Liver (tissue), 3 donors: ENCODE results near the gene P3H4.

Experiments used
- EGR1 ChIP-seq, 2 donors: IDR thresholded peaks; 2 replicates each; pipeline ENCODE4 v1.6.1; 2016 to 2018; ENCODE audit warnings: antibody characterized with exemption in 2 of 2, low read depth in 2 of 2
- GABPA ChIP-seq, 2 donors: IDR thresholded peaks in 1 of 2; conservative IDR thresholded peaks in 1 of 2; 2 replicates each; pipeline ENCODE4 v1.6.1; 2016; ENCODE audit warnings: antibody characterized with exemption in 2 of 2, mild to moderate bottlenecking in 1 of 2, moderate library complexity in 1 of 2
- HNF4A ChIP-seq, 2 donors: conservative IDR thresholded peaks; 2 replicates each; pipeline ENCODE4 v1.6.1; 2016; ENCODE audit warnings: antibody characterized with exemption in 2 of 2, mild to moderate bottlenecking in 2 of 2
- RAD21 ChIP-seq, 2 donors: IDR thresholded peaks; 2 replicates each; pipeline ENCODE4 v1.6.1; 2016; ENCODE audit warnings: antibody characterized with exemption in 2 of 2, mild to moderate bottlenecking in 2 of 2
- TAF1 ChIP-seq: conservative IDR thresholded peaks from 2 replicates; pipeline ENCODE4 v1.6.1; 2016; ENCODE audit warnings: antibody characterized with exemption, mild to moderate bottlenecking
- TF ChIP-seq, protein P1 (sequence below): fragments of 150-350 bp; IDR thresholded peaks from 2 replicates; pipeline ENCODE4 v1.5.1; 2017; ENCODE audit warnings: improper control_type of control experiment, low read depth, low read length; ENCODE audit not compliant: missing input control
- TF ChIP-seq, protein P2 (sequence below): IDR thresholded peaks from 2 replicates; pipeline ENCODE4 v1.6.1; 2016; ENCODE audit warnings: antibody characterized with exemption, mild to moderate bottlenecking
- TF ChIP-seq, protein P3 (sequence below): IDR thresholded peaks from 2 replicates; pipeline ENCODE4 v1.6.1; 2016; ENCODE audit warnings: antibody characterized with exemption
- donor health status: healthy.
- donor health status: healthy.

DNA sequence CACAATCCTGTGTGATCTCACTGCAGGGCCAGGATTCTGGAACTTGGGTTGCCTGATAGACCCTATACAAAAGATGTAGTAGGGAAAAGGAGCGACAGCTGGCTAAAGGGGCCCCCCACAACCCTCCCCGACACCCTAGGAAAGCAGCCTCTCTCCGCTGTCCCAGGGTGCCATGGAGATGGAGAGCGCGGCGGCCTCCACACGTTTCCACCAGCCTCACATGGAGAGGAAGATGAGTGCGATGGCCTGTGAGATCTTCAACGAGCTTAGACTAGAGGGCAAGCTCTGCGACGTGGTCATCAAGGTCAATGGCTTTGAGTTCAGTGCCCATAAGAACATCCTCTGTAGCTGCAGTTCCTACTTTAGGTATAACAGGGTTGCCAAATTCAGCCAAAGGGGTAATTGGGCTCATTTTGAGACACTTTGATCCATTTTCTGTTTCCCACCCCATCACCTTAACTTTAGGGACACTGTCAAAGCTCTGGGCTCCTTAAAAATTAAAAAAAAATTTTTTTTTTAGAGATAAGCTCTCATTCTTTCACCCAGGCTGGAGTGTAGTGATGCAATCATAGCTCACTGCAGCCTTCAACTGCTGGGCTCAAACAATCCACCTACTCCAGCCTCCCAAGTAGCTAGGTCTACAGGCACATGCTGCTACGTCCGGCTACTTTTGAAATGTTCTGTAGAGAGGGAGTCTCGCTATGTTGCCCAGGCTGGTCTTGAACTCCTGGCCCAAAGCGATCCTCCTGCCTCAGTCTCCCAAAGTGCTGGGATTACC is 26.2 kb upstream of the P3H4 start, which contains the start of gene KLHL10:
- TF ChIP-seq, protein P1, sequence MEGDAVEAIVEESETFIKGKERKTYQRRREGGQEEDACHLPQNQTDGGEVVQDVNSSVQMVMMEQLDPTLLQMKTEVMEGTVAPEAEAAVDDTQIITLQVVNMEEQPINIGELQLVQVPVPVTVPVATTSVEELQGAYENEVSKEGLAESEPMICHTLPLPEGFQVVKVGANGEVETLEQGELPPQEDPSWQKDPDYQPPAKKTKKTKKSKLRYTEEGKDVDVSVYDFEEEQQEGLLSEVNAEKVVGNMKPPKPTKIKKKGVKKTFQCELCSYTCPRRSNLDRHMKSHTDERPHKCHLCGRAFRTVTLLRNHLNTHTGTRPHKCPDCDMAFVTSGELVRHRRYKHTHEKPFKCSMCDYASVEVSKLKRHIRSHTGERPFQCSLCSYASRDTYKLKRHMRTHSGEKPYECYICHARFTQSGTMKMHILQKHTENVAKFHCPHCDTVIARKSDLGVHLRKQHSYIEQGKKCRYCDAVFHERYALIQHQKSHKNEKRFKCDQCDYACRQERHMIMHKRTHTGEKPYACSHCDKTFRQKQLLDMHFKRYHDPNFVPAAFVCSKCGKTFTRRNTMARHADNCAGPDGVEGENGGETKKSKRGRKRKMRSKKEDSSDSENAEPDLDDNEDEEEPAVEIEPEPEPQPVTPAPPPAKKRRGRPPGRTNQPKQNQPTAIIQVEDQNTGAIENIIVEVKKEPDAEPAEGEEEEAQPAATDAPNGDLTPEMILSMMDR, result no peak
- TF ChIP-seq RAD21 (IDR thresholded peaks at IDR 0.05) (no peak), HNF4A (conservative IDR thresholded peaks at IDR 0.05) (no peak), TAF1 (no peak), EGR1 (IDR thresholded peaks at IDR 0.05; ENCODE audit: low read depth in 2 of 2) (no peak), GABPA (IDR thresholded peaks at IDR 0.05 in 1 of 2, conservative IDR thresholded peaks at IDR 0.05 in 1 of 2) (no peak)
- TF ChIP-seq, protein P2, sequence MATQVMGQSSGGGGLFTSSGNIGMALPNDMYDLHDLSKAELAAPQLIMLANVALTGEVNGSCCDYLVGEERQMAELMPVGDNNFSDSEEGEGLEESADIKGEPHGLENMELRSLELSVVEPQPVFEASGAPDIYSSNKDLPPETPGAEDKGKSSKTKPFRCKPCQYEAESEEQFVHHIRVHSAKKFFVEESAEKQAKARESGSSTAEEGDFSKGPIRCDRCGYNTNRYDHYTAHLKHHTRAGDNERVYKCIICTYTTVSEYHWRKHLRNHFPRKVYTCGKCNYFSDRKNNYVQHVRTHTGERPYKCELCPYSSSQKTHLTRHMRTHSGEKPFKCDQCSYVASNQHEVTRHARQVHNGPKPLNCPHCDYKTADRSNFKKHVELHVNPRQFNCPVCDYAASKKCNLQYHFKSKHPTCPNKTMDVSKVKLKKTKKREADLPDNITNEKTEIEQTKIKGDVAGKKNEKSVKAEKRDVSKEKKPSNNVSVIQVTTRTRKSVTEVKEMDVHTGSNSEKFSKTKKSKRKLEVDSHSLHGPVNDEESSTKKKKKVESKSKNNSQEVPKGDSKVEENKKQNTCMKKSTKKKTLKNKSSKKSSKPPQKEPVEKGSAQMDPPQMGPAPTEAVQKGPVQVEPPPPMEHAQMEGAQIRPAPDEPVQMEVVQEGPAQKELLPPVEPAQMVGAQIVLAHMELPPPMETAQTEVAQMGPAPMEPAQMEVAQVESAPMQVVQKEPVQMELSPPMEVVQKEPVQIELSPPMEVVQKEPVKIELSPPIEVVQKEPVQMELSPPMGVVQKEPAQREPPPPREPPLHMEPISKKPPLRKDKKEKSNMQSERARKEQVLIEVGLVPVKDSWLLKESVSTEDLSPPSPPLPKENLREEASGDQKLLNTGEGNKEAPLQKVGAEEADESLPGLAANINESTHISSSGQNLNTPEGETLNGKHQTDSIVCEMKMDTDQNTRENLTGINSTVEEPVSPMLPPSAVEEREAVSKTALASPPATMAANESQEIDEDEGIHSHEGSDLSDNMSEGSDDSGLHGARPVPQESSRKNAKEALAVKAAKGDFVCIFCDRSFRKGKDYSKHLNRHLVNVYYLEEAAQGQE, result no peak
- TF ChIP-seq, protein P3, sequence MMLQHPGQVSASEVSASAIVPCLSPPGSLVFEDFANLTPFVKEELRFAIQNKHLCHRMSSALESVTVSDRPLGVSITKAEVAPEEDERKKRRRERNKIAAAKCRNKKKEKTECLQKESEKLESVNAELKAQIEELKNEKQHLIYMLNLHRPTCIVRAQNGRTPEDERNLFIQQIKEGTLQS, result no peak
